ENCODE results near the gene EIF4G2.

DNA sequence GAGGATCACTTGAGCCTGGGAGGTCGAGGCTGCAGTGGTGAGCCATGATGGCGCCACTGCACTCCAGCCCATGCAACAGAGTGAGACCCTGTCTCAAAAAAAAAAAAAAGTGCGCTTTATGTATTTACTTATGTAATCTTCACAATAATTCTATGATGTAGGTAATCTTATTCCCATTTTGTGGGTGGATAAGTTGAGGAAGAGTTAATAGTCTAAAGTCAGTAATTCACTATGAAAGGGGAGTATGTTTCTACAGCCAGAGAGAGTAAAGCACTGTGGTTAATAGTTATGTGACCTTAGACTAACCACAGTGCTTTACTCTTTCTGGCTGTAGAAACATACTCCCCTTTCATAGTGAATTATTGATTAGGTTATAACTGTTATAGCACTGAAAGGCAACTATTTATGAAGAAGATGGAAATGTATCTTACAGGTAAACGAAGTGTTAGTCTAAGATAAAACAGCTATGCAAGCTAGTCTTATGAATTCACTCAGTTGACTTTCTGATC is 45.8 kb downstream of the EIF4G2 start:
- TF ChIP-seq, protein P1, sequence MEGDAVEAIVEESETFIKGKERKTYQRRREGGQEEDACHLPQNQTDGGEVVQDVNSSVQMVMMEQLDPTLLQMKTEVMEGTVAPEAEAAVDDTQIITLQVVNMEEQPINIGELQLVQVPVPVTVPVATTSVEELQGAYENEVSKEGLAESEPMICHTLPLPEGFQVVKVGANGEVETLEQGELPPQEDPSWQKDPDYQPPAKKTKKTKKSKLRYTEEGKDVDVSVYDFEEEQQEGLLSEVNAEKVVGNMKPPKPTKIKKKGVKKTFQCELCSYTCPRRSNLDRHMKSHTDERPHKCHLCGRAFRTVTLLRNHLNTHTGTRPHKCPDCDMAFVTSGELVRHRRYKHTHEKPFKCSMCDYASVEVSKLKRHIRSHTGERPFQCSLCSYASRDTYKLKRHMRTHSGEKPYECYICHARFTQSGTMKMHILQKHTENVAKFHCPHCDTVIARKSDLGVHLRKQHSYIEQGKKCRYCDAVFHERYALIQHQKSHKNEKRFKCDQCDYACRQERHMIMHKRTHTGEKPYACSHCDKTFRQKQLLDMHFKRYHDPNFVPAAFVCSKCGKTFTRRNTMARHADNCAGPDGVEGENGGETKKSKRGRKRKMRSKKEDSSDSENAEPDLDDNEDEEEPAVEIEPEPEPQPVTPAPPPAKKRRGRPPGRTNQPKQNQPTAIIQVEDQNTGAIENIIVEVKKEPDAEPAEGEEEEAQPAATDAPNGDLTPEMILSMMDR (IDR thresholded peaks at IDR 0.05), result no peak
- TF ChIP-seq POLR2A (IDR thresholded peaks at IDR 0.05), result no peak

Measured in heart left ventricle (tissue), 13 donors.